Fibroblast of the aortic adventitia (primary cell): ENCODE measurements around the gene PARP14. TPM values are rescaled to one million over a fixed set of nuclear protein-coding genes. Genes with fewer than 3 reads are reported as not detected.

ENCODE experiments used
- DNase-seq: peaks from one replicate; pipeline ENCODE4 v3.0.0-alpha.2; 2010; ENCODE audit warnings: low read depth
- H3K4me3 ChIP-seq: 2 replicates; pipeline ENCODE4 v1.5.1; 2011; ENCODE audit warnings: low read depth, mild to moderate bottlenecking, control low read depth, low read length, moderate library complexity
- total RNA-seq: library from RNA; depleted of rRNA; stranded (reverse); fragments of >200 nt; gene quantifications from 2 replicates; pipeline ENCODE4 v1.2.3, GENCODE V29; 2012; ENCODE audit warnings: low replicate concordance
- TF ChIP-seq, protein P1 (sequence below): IDR thresholded peaks from 2 replicates; pipeline ENCODE4 v1.5.1; 2011; ENCODE audit warnings: mild to moderate bottlenecking, low read length, control low read depth, inconsistent platforms; ENCODE audit not compliant: insufficient read depth

Gene PARP14
- total RNA-seq, 1 donor: 41.6 TPM

DNA sequence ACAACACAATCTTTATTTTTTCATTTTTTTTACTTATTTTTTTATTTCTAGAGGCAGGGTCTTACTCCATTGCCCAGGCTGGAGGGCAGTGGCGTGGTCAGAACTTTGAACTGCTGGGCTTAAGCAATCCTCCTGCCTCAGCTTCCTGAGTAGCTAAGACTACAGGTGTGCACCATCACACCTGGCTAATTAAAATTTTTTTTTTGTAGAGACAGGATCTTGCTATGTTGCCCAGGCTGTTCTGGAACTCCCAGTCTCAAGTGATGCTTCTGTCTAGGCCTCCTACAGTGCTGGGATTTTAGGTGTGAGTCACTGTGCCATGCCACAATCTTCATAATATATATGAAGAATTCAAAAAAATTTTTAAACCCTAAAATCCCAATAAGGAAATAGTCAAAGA, 92.2 kb downstream of the PARP14 start:
- TF ChIP-seq, protein P1, sequence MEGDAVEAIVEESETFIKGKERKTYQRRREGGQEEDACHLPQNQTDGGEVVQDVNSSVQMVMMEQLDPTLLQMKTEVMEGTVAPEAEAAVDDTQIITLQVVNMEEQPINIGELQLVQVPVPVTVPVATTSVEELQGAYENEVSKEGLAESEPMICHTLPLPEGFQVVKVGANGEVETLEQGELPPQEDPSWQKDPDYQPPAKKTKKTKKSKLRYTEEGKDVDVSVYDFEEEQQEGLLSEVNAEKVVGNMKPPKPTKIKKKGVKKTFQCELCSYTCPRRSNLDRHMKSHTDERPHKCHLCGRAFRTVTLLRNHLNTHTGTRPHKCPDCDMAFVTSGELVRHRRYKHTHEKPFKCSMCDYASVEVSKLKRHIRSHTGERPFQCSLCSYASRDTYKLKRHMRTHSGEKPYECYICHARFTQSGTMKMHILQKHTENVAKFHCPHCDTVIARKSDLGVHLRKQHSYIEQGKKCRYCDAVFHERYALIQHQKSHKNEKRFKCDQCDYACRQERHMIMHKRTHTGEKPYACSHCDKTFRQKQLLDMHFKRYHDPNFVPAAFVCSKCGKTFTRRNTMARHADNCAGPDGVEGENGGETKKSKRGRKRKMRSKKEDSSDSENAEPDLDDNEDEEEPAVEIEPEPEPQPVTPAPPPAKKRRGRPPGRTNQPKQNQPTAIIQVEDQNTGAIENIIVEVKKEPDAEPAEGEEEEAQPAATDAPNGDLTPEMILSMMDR: no peak
- no peak for DNase-seq
- H3K4me3 ChIP-seq: no peak overlapping the region

DNA sequence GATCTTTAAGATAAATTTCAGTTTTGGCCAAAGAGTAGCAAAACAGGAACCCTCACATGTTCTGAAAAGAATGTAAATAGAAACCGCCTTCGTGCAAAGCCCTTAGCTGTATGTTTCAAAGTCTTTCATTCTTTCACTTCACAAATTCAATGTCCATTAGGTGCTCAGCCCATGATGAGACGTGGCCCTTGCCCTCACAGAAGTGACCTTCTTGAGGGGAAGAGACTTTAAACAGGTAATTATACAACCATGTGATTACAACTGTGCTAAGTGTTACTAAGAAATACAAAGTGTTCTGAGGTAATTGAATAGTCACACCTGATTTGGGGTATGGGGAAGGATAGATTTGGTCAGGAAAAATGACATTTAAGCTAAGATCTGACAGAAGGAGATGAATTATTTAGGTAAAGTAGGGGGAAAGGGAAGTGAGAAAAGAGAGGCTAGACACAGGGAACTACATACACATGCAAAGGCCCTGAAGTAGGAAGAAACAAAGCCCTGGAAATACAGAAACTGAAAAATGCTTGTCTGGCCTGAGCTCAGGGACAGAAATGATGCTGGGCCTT, 93.4 kb downstream of the PARP14 start:
- no peak for DNase-seq
- no peak overlapping the region for H3K4me3 ChIP-seq
- TF ChIP-seq, protein P1: no peak

DNA sequence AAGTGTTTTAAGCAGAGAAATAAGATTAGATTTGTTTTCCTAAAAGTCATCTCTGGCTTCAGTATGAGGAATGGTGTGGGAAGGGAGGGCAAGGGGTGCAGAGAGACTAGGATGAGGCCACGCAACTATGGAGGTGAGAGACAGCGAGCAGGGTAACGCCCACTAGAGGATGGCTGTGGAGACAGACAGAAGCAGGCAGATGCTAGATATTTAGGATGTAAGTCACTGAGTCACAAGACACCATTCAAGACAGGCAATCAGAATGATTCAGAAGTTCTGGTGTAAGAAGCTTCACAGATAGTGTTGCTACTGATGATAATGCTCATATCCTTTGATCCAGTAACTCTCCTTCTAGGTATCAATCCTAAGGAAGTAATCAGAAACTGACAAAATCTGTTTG, 93.9 kb downstream of the PARP14 start:
- TF ChIP-seq, protein P1: no peak
- no peak overlapping the region for H3K4me3 ChIP-seq
- DNase-seq: no peak

DNA sequence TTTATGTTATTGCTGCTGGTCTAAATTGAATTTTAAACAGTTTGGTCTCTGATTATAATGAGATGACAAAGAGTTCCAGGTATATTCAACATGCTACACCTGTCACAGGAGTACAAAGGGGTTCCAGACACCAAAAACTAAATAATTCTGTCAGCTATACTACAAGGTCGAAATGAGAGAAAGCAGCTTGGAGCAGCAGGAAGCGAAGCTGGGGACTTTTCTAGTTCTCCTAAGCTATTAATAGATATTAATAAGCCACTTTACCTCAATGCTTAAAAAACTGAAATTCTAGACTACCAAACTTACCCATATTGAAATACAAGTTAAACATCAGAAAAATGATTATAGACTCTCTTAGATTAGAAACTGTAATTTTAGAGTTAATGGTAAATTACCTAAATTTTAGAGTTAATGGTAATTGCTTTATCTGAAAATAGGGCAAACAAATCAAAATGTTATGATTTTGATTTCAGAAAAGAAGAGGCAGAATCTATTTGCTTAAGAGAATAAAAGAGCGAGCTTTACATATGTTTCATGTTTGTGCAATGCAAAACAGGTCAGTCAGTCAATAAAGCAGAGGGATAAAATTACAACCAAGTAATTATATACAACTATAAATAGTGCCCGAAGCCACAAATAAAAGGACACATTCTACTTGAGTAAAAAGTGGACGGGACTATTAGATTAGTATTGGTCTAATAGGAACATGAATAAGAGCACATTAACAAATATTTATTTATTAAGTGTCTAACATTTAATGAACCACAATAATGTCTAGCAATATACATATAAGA, 96.2 kb downstream of the PARP14 start:
- no peak for DNase-seq
- no peak overlapping the region for H3K4me3 ChIP-seq
- TF ChIP-seq, protein P1: no peak

DNA sequence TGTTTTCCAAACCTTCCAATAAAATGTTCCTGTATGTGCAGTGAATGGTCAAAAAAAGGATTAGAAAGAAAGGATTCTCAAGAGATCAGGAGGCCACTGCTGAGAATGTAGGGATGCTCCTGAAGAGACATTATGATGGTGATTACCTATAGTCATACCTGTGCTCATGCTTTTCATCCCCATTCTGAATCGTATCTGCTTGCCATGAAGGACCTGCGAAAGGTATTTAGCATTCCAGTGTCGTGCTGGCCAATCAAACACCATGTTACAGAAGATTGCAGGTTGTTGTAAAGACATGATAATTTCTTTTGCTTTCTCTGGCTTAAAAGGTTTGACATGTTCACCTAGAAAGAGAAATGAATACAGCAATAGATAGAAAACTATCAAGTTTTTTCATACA, 96.9 kb downstream of the PARP14 start:
- DNase-seq: no peak
- H3K4me3 ChIP-seq: no peak overlapping the region
- TF ChIP-seq, protein P1: no peak

Other genes with a start within 250 kb of the PARP14 start
- gene KPNA1, start 165.9 kb upstream of the PARP14 start, total RNA-seq: 31.6 and 47.3 TPM in 2 replicates
- gene PARP9, start 116.5 kb upstream of the PARP14 start, total RNA-seq: 31.7 and 32.6 TPM in 2 replicates
- 33.5 and 39.6 TPM in 2 replicates for gene DTX3L, start 116.5 kb upstream of the PARP14 start, total RNA-seq
- gene PARP15, start 103.2 kb upstream of the PARP14 start, total RNA-seq: 0.72 and 0.82 TPM in 2 replicates
- 6.6 and 9.6 TPM in 2 replicates for gene HSPBAP1, start 113.0 kb downstream of the PARP14 start, total RNA-seq
- 24.1 and 30.0 TPM in 2 replicates for gene SLC49A4, start 114.2 kb downstream of the PARP14 start, total RNA-seq